GM12878 (cell line): ENCODE measurements around the gene DCAF6. TPM values are rescaled to one million over a fixed set of nuclear protein-coding genes. Genes with fewer than 3 reads are reported as not detected.
A peak's percentile ranks its signal among the peaks of the same experiment; 100 is the strongest.

Experiments
- BACH1 ChIP-seq: fragments of 450-650 bp; IDR thresholded peaks from 2 replicates; pipeline ENCODE4 v1.6.1; 2017; ENCODE audit warnings: mild to moderate bottlenecking, borderline replicate concordance
- BMI1 ChIP-seq: fragments of 450-650 bp; IDR thresholded peaks from 2 replicates; pipeline ENCODE4 v1.6.1; 2016; ENCODE audit warnings: mild to moderate bottlenecking, moderate library complexity, borderline replicate concordance
- MYB ChIP-seq: fragments of 150-350 bp; IDR thresholded peaks from 2 replicates; pipeline ENCODE4 v1.6.1; 2014; ENCODE audit warnings: mild to moderate bottlenecking, low read depth, low read length, borderline replicate concordance
- NBN ChIP-seq: fragments of 450-650 bp; IDR thresholded peaks from 2 replicates; pipeline ENCODE4 v1.6.1; 2016
- NFYA ChIP-seq: IDR thresholded peaks from 2 replicates; pipeline ENCODE4 v1.6.1; 2011; ENCODE audit warnings: low read depth, mild to moderate bottlenecking, low read length, improper control_type of control experiment, borderline replicate concordance
- PML ChIP-seq: IDR thresholded peaks from 2 replicates; pipeline ENCODE4 v1.6.1; 2012; ENCODE audit warnings: low read length, inconsistent platforms
- RELB ChIP-seq: fragments of 450-650 bp; IDR thresholded peaks from 2 replicates; pipeline ENCODE4 v1.6.1; 2017; ENCODE audit warnings: low read depth, mild to moderate bottlenecking, moderate library complexity
- REST ChIP-seq: IDR thresholded peaks from 2 replicates; pipeline ENCODE4 v1.6.1; 2012; ENCODE audit warnings: mild to moderate bottlenecking, low read depth, low read length
- RFX5 ChIP-seq: IDR thresholded peaks from 2 replicates; pipeline ENCODE4 v1.6.1; 2011; ENCODE audit warnings: low read depth, low read length, improper control_type of control experiment
- SKIL ChIP-seq: fragments of 450-650 bp; IDR thresholded peaks from 2 replicates; pipeline ENCODE4 v1.6.1; 2017; ENCODE audit warnings: mild to moderate bottlenecking, low read depth, inconsistent platforms; ENCODE audit not compliant: poor library complexity, severe bottlenecking
- SMARCA5 ChIP-seq: fragments of 450-650 bp; IDR thresholded peaks from 2 replicates; pipeline ENCODE4 v1.6.1; 2017; ENCODE audit warnings: mild to moderate bottlenecking
- TBL1XR1 ChIP-seq: IDR thresholded peaks from 2 replicates; pipeline ENCODE4 v1.6.1; 2012; ENCODE audit warnings: low read depth, low read length, improper control_type of control experiment
- YBX1 ChIP-seq: fragments of 450-650 bp; IDR thresholded peaks from 2 replicates; pipeline ENCODE4 v1.6.1; 2016; ENCODE audit warnings: antibody characterized with exemption
- ZNF207 ChIP-seq: fragments of 450-650 bp; IDR thresholded peaks from 2 replicates; pipeline ENCODE4 v1.6.1; 2014; ENCODE audit warnings: antibody characterized with exemption, mild to moderate bottlenecking, borderline replicate concordance
- ZNF274 ChIP-seq: IDR thresholded peaks from one replicate; pipeline ENCODE4 v1.8.0; 2011; ENCODE audit not compliant: insufficient read length, insufficient read depth
- ZNF384 ChIP-seq: IDR thresholded peaks from 2 replicates; pipeline ENCODE4 v1.6.1; 2012; ENCODE audit warnings: low read depth, mild to moderate bottlenecking, low read length, improper control_type of control experiment, borderline replicate concordance
- polyA plus RNA-seq, 11 experiments: library from polyadenylated mRNA; depleted of rRNA in 4 of 11; unstranded in 6 of 11; stranded (reverse) in 5 of 11; fragments of >200 nt; fragmentation: Nextera tagmentation in 4 of 11; fragmentation: Illumina TruSeq in 1 of 11; extraction: Ambion mirVana in 4 of 11; extraction: Trizol in 1 of 11; gene quantifications; 1 replicate in 1 of 11; 2 replicates in 10 of 11; pipeline versions ENCODE4 v1.2.1 to v1.2.3, GENCODE V29; 2011 to 2016; ENCODE audit warnings: inconsistent platforms in 2 of 11, missing spikeins in 2 of 11, low read depth in 1 of 11
- total RNA-seq, 4 experiments: library from RNA; depleted of rRNA in 3 of 4; stranded (reverse); fragments of >200 nt in 3 of 4; fragmentation: Illumina TruSeq in 1 of 4; extraction: Trizol in 1 of 4; gene quantifications; 2 replicates each; pipeline versions ENCODE4 v1.2.1 to v1.2.3, GENCODE V29; 2013 to 2021
- TF ChIP-seq, protein P1 (sequence below): IDR thresholded peaks from 2 replicates; pipeline ENCODE4 v1.6.1; 2012; ENCODE audit warnings: low read depth, low read length, improper control_type of control experiment
- TF ChIP-seq, protein P2 (sequence below): fragments of 450-650 bp; formaldehyde crosslinking; IDR thresholded peaks from 2 replicates; pipeline ENCODE4 v1.4.0; 2022; ENCODE audit warnings: mild to moderate bottlenecking, moderate library complexity

The DCAF6 gene
- total and polyA plus RNA-seq, 10 of the 15 experiments (the other 5 are each of a cell fraction or from before 2014, with no cell fraction given): 11.4 to 62.7 (median 33.0) TPM

DNA sequence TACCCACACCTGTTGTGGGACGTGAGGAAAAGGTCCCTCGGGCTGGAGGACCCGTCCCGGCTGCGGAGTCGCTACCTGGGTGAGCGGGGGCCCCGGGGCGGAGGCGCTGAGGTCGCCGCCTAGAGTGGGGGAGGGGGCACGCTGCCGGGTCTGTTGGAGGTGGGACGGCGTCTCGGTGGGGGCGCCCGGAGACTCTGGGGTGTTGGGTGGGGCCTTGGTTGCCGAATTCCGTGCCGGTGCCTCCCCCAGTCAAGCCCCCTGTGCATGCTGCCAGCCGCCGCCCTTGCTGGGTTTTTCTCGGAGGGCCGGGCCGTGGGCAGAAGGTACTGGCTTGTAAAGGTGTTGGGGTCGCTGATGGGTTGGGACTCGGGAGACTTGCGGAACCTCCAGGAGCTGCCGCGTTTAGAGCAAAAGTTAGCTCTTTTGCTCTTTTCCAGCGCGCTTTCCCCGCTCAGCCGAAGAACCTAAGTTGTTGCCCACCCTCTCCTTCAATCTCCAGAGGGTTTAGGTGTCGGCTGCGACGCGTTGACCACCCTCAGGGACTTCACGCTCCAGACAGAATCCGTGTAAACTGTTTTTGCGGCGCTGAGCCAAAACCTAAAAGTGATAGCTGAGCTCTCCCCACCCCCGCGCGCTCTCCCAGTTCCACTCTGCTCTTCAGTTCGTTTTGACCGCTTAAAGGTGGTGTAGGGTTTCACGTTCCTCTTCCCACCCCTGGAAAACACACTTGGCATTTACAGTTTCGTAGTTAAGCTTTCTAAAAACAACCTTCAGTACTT, 636 bp downstream of the DCAF6 start, which contains the start of gene MPC2 (continued):
- TF ChIP-seq SKIL: peak; percentile 46
- no peak for TF ChIP-seq ZNF207
- TF ChIP-seq PML: peak; percentile 65; the same call in 1 of the 2 replicates
- TF ChIP-seq YBX1: no peak
- no peak for TF ChIP-seq NFYA
- TF ChIP-seq BMI1: peak; percentile 35; the same call in 1 of the 2 replicates
- TF ChIP-seq NBN: 0 out of 2 replicates have a peak, but pooled peaks have one; percentile 45
- TF ChIP-seq ZNF274: no peak
- no peak for TF ChIP-seq TBL1XR1
- TF ChIP-seq MYB: no peak
- TF ChIP-seq, protein P1, sequence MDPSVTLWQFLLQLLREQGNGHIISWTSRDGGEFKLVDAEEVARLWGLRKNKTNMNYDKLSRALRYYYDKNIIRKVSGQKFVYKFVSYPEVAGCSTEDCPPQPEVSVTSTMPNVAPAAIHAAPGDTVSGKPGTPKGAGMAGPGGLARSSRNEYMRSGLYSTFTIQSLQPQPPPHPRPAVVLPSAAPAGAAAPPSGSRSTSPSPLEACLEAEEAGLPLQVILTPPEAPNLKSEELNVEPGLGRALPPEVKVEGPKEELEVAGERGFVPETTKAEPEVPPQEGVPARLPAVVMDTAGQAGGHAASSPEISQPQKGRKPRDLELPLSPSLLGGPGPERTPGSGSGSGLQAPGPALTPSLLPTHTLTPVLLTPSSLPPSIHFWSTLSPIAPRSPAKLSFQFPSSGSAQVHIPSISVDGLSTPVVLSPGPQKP: no peak
- 0 out of 2 replicates have a peak, but pooled peaks have one; percentile 15 for TF ChIP-seq BACH1
- 0 out of 2 replicates have a peak, but pooled peaks have one; percentile 35 for TF ChIP-seq SMARCA5
- peak; percentile 65; the same call in 1 of the 2 replicates for TF ChIP-seq RELB
- TF ChIP-seq RFX5: no peak
- no peak for TF ChIP-seq ZNF384
- TF ChIP-seq REST: no peak
- TF ChIP-seq, protein P2, sequence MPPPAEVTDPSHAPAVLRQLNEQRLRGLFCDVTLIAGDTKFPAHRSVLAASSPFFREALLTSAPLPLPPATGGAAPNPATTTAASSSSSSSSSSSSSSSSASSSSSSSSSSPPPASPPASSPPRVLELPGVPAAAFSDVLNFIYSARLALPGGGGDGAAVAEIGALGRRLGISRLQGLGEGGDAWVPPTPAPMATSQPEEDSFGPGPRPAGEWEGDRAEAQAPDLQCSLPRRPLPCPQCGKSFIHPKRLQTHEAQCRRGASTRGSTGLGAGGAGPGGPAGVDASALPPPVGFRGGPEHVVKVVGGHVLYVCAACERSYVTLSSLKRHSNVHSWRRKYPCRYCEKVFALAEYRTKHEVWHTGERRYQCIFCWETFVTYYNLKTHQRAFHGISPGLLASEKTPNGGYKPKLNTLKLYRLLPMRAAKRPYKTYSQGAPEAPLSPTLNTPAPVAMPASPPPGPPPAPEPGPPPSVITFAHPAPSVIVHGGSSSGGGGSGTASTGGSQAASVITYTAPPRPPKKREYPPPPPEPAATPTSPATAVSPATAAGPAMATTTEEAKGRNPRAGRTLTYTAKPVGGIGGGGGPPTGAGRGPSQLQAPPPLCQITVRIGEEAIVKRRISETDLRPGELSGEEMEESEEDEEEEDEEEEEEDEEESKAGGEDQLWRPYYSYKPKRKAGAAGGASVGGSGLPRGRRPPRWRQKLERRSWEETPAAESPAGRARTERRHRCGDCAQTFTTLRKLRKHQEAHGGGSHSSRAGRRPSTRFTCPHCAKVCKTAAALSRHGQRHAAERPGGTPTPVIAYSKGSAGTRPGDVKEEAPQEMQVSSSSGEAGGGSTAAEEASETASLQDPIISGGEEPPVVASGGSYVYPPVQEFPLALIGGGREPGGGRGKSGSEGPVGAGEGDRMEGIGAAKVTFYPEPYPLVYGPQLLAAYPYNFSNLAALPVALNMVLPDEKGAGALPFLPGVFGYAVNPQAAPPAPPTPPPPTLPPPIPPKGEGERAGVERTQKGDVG (CRISPR knock-in tag): no peak
